Duodenal mucosa (tissue), 2 donors: ENCODE results near the gene KRT73.

Experiments
- H3K27ac ChIP-seq: one replicate; pipeline ENCODE4 v1.7.0; 2013; ENCODE audit warnings: low read depth, low read length
- H3K27me3 ChIP-seq, 2 donors: one replicate each; pipeline ENCODE4 v1.7.0; 2013; ENCODE audit warnings: low read length in 2 of 2, control low read depth in 1 of 2; ENCODE audit not compliant: insufficient read depth in 2 of 2, control insufficient read depth in 1 of 2
- H3K36me3 ChIP-seq, 2 donors: one replicate each; pipeline ENCODE4 v1.7.0; 2013; ENCODE audit warnings: low read length in 2 of 2, control low read depth in 1 of 2; ENCODE audit not compliant: insufficient read depth in 2 of 2, control insufficient read depth in 1 of 2
- H3K4me1 ChIP-seq, 2 donors: one replicate each; pipeline ENCODE4 v1.7.0; 2013; ENCODE audit warnings: low read length in 2 of 2, control low read depth in 1 of 2; ENCODE audit not compliant: insufficient read depth in 2 of 2, control insufficient read depth in 1 of 2
- H3K4me3 ChIP-seq, 2 donors: one replicate each; pipeline ENCODE4 v1.7.0; 2013; ENCODE audit warnings: low read length in 2 of 2, low read depth in 1 of 2
- H3K9ac ChIP-seq, 2 donors: one replicate each; pipeline ENCODE4 v1.7.0; 2013; ENCODE audit warnings: low read length in 2 of 2, low read depth in 1 of 2
- H3K9me3 ChIP-seq, 2 donors: one replicate each; pipeline ENCODE4 v1.7.0; 2013; ENCODE audit warnings: low read length in 2 of 2, control low read depth in 1 of 2; ENCODE audit not compliant: control insufficient read depth in 1 of 2

The KRT73 gene

GRCh38 chr12:52561880-52562449 is 56.4 kb downstream of the KRT73 start:
- no peak overlapping the region for H3K27ac ChIP-seq
- H3K4me3 ChIP-seq = no peak overlapping the region
- no peaks in the 10 kb centered on the region for H3K9me3 ChIP-seq
- no peaks in the 10 kb centered on the region for H3K27me3 ChIP-seq
- H3K9ac ChIP-seq = no peak overlapping the region
- H3K36me3 ChIP-seq = no peaks in the 10 kb centered on the region
- H3K4me1 ChIP-seq = no peaks in the 10 kb centered on the region

GRCh38 chr12:52559979-52560378 is 58.4 kb downstream of the KRT73 start:
- no peaks in the 10 kb centered on the region for H3K4me1 ChIP-seq
- H3K27me3 ChIP-seq = no peaks in the 10 kb centered on the region

GRCh38 chr12:52558781-52559445 is 59.4 kb downstream of the KRT73 start:
- H3K27me3 ChIP-seq = no peaks in the 10 kb centered on the region
- H3K4me1 ChIP-seq = no peaks in the 10 kb centered on the region
- no peaks in the 10 kb centered on the region for H3K36me3 ChIP-seq
- H3K9ac ChIP-seq = no peak overlapping the region
- no peak overlapping the region for H3K27ac ChIP-seq
- no peak overlapping the region for H3K4me3 ChIP-seq
- H3K9me3 ChIP-seq = no peaks in the 10 kb centered on the region

More at GRCh38 chr12:52559979-52560378, 58.4 kb downstream of the KRT73 start:
- H3K9me3 ChIP-seq = no peaks in the 10 kb centered on the region
- H3K4me3 ChIP-seq = no peak overlapping the region
- no peaks in the 10 kb centered on the region for H3K36me3 ChIP-seq
- no peak overlapping the region for H3K27ac ChIP-seq
- H3K9ac ChIP-seq = no peak overlapping the region
